GM21723 (cell line): Measurements from ENCODE around the gene FTO.

Experiments
- ATAC-seq: cut with Tn5 transposase; IDR thresholded peaks from one replicate; pipeline ENCODE4 v1.9.1; 2021; ENCODE audit warnings: mild to moderate bottlenecking, moderate library complexity; ENCODE audit not compliant: unreplicated experiment

FTO gene

DNA sequence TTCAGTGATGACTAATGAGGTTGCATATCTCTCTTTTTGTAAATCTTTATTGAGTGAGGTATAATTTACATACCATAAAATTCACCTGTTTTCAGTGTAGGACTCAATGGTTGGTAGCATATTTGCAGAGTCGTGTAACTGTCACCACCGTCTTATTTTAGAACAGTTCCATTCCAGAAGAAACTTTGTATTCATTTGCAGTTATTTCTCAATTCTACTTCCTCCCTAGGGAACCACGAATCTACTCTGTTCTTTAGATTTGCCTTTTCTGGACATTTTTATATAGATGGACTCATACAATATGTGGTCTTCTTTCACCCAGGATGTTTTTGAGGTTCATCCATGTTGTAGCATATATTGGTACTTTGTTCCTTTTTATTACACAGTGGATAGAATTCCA is 3.7 kb downstream of the FTO start:
- no peak for ATAC-seq

DNA sequence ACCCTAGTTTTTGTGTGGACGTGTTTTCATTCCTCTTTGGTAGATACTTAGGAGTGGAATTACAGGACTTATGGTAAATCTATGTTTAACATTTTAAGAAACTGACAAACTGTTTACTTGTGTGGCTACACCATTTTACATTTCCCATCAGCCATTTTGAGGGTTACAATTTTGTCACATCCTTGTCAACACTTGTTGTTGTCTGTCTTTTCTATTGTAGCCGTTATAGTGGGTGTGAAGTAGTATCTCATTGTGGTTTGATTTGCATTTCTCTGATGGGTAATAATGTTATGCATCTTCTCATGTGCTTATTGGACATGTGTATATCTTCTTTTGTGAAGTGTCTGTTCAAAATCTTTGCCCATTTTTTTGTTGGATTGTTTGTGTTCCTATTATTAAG is 4.5 kb downstream of the FTO start:
- no peak for ATAC-seq

DNA sequence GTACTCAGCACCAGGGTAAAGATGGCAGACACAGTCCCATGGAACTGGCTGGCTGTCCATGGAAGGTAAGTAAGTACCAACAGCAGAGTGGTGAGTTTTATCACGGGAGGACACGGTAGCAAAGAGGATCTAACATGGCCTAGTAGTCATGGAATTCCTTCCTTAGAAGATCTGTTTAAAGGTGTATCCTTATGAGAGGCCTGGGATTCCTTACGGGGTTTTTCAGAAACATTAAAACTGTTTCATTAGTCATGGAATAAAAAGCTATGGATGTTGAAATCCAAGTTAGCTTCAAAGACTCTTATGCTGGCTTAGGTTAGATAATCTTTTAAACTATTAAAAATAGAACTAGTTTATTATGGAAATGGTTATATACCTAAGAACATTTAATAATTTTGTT is 7.4 kb downstream of the FTO start:
- ATAC-seq = no peak

- ATAC-seq = no peak
Observed at GRCh38 chr16:53712065-53712464, 8.1 kb downstream of the FTO start.

GRCh38 chr16:53713403-53714204 is 9.6 kb downstream of the FTO start:
- no peak for ATAC-seq

GRCh38 chr16:53714205-53715022 is 10.5 kb downstream of the FTO start:
- no peak for ATAC-seq

DNA sequence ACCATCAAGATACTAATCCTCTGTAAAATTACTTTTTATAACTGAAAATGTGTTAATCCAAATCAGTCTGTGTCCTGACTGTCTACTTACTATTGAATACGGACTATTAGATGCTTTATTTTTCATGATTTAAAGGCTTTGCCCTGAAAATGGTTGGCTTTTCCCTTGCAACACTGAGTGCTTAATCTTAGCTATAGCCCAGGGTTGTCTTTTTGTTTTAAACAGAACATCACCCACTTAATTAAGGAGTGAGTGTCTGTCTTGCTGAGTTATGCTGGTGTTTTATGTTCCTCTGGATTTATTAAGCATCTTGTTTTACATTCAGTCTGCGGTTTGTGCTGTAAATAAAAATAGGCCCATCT is 11.0 kb downstream of the FTO start:
- ATAC-seq = no peak

DNA sequence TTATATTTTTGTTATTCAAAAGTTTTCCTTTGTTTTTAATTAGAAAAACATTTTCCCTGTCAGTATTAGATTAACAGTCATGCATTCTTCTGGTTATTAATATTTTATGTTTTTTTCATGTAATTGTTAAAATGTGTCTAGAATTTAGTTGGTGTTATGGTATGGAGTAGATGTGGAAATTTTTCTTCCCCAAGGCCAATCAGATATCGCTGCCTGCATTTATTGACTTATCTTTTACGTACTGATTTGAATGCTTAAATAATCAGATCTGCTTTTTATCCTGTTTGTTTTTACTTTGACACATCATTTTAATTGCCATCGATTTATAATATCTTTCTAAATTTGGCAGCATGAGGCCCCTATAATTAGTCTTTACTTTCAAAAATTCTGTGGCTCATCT is 13.6 kb downstream of the FTO start:
- no peak for ATAC-seq

GRCh38 chr16:53721017-53721416 is 17.1 kb downstream of the FTO start:
- no peak for ATAC-seq

GRCh38 chr16:53726625-53727024 is 22.7 kb downstream of the FTO start:
- ATAC-seq = no peak

DNA sequence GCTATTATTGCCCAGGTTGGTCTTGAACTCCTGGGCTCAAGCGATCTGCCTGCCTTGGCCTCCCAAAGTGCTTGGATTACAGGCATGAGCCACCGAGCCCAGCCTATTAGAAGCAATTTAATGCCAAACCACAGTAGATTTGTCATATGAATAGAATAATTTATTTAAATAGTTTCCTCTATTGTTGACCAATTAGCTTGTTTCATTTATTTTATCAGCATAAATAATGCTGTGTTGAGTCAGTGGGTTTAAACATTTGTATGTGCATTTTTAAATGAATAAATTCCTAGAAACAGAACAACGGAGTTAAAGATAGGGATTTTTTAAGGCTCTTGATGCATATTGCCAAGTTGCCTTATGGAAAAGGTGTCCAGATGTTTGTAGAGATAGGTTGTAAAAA is 26.7 kb downstream of the FTO start:
- ATAC-seq = no peak

DNA sequence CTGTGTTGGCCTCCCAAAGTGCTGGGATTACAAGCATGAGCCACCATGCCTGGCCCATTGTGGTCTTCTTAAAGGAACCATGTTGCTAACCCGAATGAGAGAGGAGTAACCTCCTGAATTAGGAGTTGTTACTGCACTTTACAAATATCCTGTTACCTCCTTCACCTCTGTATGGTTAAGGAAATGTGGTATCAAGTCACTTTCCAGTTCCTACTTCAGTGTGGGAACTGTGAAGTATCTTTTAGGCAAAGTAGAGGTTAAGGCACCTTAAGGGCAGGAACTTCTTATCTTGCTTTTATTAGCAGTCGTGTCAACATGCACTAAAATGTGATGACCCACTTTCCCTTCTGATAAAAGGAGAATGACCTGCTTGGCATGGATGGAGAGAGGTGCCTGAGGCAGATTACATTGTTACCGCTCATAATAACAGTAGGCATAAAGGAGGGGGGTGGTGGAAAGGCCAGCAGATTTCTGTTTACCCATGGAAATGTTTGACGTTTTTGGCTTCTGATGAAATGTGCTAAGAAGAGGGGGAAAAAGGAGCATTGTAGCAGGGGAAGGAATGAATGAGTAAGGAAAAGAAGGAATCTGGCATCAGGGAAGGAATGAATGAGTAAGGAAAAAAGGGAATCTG is 28.5 kb downstream of the FTO start:
- no peak for ATAC-seq

GRCh38 chr16:53734908-53735307 is 31.0 kb downstream of the FTO start:
- no peak for ATAC-seq

GRCh38 chr16:53736297-53736696 is 32.3 kb downstream of the FTO start:
- no peak for ATAC-seq

GRCh38 chr16:53737552-53737951 is 33.6 kb downstream of the FTO start:
- no peak for ATAC-seq

GRCh38 chr16:53740476-53740875 is 36.5 kb downstream of the FTO start:
- no peak for ATAC-seq

- ATAC-seq = no peak
Observed at GRCh38 chr16:53740933-53741531, 37.1 kb downstream of the FTO start.

DNA sequence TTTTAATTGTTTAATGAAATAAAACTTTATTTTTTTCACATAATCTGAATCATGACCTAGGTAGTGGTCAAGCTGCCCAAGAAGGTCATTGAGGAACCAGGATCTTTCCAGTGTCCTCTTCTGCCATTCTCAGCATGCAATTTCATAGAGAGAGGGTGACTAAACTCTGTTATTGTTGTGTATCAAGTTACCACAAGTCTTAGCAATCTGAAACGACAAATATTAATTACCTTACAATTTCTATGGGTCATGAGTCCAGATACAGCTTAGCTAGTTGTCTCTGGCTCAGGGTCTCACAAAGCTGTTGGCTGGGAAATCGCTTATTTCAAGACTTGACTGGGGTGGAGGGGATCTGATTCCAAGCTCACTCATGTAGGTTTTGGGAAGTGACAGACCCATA is 37.6 kb downstream of the FTO start:
- ATAC-seq = no peak

GRCh38 chr16:53743149-53743566 is 39.2 kb downstream of the FTO start:
- peak; percentile 60 for ATAC-seq

GRCh38 chr16:53744449-53744848 is 40.5 kb downstream of the FTO start:
- ATAC-seq = no peak

DNA sequence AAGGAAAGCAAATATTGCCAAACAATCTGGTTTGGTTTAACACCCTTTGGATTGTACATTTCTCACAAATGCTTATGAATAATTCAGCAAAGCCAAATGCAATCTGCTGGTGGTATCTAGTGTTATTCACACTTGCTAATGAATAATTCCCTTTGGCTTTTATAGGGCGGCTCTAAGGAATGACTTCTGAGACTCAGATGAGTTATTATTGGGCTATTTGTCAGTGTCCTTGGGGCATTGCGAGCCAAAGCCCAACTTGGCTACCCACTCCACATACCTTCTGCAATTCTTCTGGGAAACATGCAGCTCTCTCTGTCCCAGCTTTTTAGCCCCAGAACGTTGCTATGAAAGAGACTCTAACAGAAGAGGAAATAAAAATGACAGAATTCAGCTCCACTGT is 41.1 kb downstream of the FTO start:
- no peak for ATAC-seq
